Measurements from ENCODE around the gene VPS4A.
A peak's percentile ranks its signal among the peaks of the same experiment; 100 is the strongest.

Gene VPS4A

DNA sequence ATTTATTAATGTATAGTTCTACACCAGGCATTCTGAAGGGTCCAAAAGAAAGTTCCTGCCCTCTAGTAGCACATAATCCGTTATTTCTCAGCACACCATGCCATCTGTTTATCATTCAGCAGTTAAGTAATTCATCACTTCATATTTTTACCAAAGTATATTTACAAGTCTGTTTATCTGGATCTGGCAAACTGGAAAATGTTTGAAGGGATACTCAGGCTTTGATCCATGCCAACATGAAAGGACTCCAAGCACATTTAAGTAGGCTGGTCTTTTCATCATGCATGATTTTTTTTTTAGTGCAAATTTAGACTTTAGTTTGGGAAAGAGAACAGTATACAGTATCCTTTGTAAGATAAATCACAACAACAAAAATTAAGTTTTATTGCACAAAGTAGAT, 4.1 kb upstream of the VPS4A start:
- no peak for DNase-seq (ENCODE audit: low read depth)

DNA sequence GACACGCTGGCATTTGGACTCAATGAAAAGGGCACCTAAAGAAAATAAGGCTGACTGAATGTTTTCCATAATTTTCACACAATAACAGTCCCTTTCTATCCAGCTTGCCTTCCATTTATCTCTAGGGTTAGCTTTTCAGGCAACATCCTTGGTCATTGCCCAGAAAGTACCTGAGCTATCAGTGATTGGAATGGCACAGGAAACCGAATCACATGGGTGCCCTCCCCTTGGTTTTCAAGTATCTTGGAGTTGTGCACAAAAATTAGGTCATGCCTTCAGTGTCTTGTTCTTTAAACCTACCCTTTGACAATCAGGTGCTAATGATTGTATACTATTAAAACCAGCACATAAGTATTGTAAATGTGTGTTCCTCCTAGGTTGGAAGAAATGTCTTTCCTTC, 3.3 kb upstream of the VPS4A start:
- DNase-seq (ENCODE audit: low read depth), result no peak

GRCh38 chr16:69309316-69309715, 1.8 kb upstream of the VPS4A start:
- DNase-seq (ENCODE audit: low read depth), result no peak

DNA sequence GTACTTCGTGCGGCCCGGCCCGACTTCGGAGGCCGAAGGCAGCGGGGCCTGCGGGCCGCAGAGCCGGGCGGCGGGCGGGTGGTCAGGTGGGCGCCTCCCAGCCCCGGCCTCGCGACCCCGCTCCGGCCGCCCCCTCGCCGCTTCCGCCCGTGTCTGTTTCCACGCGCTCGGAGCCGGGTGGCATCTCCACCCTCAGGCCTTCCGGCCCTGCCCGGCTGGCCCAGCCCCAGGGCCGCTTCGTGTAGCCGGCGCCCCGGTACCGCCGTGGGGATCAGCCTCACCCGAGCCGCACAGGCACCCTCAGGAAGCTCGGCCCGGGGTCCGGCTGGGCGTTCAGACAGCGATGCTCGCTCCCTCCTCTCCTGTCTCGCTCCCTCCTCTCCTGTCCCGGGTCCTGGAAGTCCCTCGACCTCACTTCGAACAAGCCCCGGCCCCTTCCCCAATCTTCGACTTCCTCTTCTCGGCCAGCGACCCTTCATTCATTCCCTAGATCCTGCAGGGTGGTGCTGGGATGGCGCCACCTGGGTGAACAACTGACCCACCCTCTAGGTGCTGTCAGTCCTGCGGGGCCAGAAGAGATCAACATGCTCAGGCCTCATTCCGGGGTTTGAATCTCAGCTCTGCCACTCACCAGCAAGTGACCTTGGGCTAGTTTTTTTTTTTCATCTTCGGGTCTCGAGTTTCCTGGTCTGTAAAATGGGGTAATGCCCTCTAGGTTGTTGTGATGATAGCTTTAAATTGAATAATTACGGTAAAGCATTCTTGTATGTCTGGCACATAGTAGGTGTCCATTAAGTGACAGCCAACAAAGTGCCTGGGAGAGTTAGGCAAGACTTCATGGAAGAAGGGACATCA, 610 bp downstream of the VPS4A start:
- peak; percentile 51 for DNase-seq (ENCODE audit: low read depth)

DNA sequence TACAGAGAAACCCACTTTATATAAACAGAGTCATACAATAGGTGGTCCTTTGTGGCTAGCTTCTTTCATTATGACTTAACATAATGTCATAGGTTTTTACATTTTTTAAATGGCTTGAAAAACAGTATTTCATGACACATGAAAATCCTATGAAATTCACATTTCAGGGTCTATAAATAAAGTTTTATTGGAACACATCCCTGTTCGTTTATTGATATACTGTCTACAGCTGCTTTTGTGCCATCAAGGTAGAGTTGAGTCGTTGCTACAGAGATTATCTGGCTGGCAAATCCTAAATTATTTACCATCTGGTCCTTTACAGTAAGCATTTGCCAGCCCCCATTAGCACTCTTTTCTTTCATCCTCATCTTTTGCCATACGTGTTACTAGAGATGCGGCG, 2.3 kb downstream of the VPS4A start:
- DNase-seq (ENCODE audit: low read depth), result no peak

DNA sequence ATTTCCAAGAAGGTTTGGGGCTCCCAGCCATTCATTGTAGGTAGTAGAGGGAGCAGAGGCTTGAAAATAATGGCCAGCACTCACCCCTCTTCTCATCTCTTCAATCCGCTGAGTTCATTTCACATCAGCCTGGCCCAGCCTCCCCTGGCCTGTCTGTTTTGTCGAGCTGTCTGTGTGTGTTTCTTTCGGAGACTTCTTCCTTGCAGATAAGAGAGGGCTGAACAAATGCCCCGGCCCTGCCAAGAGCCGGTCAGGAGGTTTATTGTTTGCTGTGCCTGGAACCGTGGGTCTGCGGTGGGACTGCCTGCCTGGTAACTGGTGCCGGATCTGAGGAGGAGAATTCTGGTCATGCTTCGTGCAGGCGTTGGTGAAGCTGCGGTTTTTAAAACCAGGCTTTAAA, 3.4 kb downstream of the VPS4A start:
- DNase-seq (ENCODE audit: low read depth), result no peak

DNA sequence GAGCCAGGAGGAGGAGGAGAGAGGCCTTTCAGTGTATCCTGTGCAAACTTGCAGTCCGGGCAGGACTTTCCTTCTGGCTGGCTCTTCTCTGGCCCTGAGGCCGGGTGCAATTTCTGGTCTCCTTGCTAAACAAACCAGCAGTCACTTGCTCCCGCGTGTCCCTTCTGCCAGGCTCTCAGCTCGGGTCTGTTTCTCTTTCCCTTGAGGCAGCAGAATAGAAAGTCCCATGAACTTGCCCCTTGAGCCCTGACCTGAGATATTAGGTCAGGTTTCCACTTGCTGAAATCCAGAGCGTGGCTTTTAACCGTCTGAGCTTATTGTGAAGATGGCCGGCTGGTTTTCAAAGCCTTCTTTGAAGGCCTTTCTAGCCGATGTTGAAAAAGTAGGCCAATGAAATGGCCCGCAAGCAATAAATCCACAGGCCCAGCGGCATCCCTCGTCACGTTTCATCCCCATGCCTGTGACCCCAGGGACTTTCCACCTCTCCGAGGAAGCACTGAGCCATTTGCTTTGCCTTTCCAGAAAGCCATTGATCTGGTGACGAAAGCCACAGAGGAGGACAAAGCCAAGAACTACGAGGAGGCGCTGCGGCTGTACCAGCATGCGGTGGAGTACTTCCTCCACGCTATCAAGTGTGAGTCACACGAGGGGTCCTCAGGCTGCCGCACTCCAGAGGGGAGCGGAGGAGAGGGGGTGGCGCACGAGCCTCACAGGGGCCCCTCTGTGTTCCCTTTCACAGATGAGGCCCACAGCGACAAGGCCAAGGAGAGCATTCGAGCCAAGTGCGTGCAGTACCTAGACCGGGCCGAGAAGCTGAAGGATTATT, 4.5 kb downstream of the VPS4A start:
- DNase-seq (ENCODE audit: low read depth), result no peak

DNA sequence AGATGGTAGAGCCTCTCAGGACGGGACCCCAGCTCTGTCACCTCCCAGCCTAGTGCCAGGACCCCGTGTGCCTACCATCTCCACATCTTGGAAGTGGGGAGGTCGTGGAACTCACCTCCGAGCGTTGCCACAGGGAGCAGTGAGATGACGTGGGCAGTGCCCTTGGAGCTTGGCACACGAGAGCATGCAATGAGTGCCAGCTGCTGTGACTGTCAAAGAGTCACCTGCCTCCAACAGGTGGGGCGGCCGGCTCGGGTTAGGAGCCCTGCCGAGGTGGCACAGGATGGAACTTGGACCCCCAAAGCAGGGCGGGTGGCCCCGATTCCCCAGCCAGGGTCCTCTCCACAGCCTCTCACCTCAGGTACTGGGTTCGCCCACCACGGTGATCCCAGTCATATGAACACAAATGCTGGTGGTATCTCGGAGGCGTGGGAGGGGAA, 5.5 kb downstream of the VPS4A start:
- no peak for DNase-seq (ENCODE audit: low read depth)

DNA sequence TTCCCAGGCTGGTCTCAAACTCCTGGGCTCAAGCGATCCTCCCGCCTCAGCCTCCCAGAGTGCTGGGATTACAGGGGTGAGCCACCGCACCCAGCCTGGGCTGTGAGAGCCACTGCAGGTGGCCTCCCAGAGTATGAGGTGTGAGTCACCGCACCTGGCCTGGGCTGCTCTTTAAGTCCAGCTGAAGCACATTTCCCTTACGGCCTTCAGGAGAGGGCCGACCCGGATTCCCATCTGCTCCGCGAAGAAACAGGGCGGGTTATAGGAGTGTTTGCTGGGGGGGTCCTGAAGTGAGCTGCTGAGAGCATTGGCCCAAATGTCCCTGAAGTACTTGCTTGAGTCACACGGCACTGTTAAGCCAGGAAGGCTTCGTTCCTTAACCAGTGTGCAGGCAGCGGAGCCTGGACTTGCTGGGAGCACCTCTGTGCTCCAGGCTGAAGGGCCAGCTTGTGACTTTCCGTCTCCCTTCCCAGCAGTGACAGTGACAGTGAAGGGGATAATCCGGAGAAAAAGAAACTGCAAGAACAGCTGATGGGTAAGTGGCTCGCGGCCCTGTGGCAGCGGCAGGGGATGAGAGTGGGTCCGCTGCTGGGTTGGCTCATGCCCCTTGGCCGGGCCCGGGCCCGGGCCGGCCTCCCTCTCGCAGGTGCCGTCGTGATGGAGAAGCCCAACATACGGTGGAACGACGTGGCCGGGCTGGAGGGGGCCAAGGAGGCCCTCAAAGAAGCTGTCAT, 7.2 kb downstream of the VPS4A start:
- no peak for DNase-seq (ENCODE audit: low read depth)

DNA sequence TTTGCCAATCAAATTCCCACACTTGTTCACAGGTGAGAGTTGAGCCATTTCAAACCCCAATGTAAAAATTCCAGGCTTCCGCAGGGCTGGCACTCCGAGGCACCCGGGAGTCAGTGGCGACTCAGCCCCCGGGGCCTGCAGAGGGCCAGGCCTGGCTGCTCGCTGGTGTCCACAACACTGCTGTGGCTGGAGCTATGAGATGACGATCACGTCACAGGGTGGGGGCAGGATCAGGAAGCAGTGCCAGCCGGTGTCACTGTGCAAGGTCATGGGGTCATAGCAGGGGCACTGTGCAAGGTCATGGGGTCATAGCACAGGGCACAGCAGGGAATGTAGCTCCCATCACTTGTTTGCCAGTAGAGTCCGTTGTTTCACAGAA, 7.8 kb downstream of the VPS4A start:
- no peak for DNase-seq (ENCODE audit: low read depth)

DNA sequence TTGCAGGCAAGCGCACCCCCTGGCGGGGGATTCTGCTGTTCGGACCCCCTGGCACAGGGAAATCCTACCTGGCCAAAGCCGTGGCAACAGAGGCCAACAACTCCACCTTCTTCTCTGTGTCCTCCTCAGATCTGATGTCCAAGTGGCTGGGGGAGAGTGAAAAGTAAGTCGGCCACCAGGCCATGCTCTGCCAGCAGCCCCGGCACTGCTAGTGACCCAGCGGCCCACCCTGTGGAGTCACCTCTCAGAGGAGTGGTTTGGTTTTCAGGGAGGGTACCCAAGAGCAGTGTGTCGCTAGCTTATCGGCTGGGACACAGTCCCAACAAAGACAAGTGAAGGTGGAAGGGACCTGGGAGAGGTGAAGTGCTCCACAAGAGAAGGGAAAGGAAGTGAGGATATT, 8.2 kb downstream of the VPS4A start:
- no peak for DNase-seq (ENCODE audit: low read depth)

GRCh38 chr16:69319826-69320739, 8.9 kb downstream of the VPS4A start:
- DNase-seq (ENCODE audit: low read depth), result no peak

GRCh38 chr16:69320740-69321073, 9.6 kb downstream of the VPS4A start:
- DNase-seq (ENCODE audit: low read depth), result no peak

DNA sequence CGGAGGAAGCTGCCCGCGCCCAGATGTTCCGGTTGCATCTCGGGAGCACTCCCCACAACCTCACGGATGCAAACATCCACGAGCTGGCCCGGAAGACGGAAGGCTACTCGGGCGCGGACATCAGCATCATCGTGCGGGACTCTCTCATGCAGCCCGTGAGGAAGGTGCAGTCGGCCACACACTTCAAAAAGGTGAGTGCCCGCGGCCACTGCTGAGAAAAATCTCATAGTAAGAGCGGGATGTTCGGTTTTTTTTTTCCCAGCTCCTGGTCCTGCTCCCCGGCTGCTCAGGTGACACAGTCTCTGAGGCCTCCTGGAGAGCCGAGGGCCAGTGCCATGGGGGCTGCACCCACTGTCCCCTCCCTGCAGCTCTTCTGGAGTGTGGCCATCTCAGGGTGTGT, 9.9 kb downstream of the VPS4A start:
- DNase-seq (ENCODE audit: low read depth), result no peak

GRCh38 chr16:69322343-69322742, 11.2 kb downstream of the VPS4A start:
- DNase-seq (ENCODE audit: low read depth), result no peak

DNA sequence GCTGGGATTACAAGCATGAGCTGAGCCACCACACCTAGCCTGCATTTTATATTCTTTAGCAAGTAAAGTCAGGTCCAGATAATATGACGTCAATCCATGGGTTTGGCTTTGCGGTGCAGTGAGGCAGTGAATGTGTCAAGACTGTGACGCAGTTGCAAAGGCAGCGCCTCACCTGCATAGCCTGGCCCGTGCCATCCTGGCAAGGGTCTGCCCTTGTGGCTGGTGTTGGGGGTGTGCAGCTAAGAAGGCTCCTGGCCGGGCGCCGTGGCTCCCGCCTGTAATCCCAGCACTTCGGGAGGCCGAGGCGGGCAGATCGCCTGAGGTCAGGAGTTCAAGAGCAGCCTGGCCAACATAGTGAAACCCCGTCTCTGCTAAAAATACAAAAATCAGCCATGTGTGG, 12.3 kb downstream of the VPS4A start:
- DNase-seq (ENCODE audit: low read depth), result no peak

DNA sequence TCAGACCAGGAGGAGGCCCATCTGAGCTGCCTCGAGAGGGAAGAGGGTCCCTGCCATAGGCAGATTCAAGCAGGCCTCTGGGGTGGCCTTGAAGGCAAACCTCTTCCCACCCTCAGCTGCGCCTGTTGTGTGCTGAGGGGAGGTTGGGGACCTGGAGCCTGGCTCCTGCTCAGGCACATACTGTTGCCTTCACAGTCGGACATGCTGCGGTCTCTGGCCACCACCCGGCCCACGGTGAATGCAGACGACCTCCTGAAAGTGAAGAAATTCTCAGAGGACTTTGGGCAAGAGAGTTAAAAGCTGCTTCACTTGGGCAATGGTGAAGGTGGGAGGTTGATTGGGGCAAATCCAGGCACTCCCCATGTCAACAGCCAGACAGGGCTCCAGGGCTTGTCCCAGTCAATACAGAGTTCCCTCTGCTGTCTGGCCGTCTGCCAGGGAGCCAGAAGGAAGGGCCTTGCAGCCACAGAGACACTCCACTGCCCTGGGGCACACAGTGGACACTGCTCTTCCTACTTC, 12.9 kb downstream of the VPS4A start:
- DNase-seq (ENCODE audit: low read depth), result peak; percentile 54

GRCh38 chr16:69324585-69325253, 13.6 kb downstream of the VPS4A start:
- DNase-seq (ENCODE audit: low read depth), result no peak

GRCh38 chr16:69325784-69326171, 14.6 kb downstream of the VPS4A start:
- DNase-seq (ENCODE audit: low read depth), result no peak

- DNase-seq (ENCODE audit: low read depth), result no peak
Observed at GRCh38 chr16:69326172-69326873, 15.2 kb downstream of the VPS4A start.

All from EH (cell line).